H1 (cell line): ENCODE results near the gene OTP. TPM values are rescaled to one million over a fixed set of nuclear protein-coding genes. Genes with fewer than 3 reads are reported as not detected.

Experiments used
- CTCF ChIA-PET: fragments of 300-600 bp; sonication (Branson Sonifier 250); formaldehyde crosslinking; loops from one replicate; lab custom pipeline; 2021; ENCODE audit not compliant: partially characterized antibody; lab: Charles Lee
- POLR2A ChIA-PET: fragments of 300-600 bp; sonication (Branson Sonifier 250); formaldehyde crosslinking; loops from one replicate; lab custom pipeline; 2021; ENCODE audit warnings: inconsistent platforms; ENCODE audit not compliant: partially characterized antibody; lab: Charles Lee
- DNase-seq, 2 experiments: peaks; one replicate each; pipeline versions ENCODE4 v3.0.0 to v3.0.0-alpha.2; 2010 to 2022; ENCODE audit warnings: low spot score in 2 of 2, low read depth in 1 of 2, mixed read lengths in 1 of 2
- FAIRE-seq: peaks from 2 replicates; lab custom pipeline; 2011; peaks lifted over from hg19 to GRCh38; lab: Jason Lieb, UNC
- H2AFZ ChIP-seq: 2 replicates; pipeline ENCODE4 v1.8.1; 2012; ENCODE audit warnings: low read length, inconsistent platforms
- H2AK5ac ChIP-seq: 2 replicates; pipeline ENCODE4 v1.6.1; 2013; ENCODE audit warnings: low read depth, low read length
- H2BK120ac ChIP-seq: replicated peaks from 2 replicates; pipeline ENCODE3; 2013; ENCODE audit warnings: low read depth, low read length, inconsistent platforms
- H2BK12ac ChIP-seq: 2 replicates; pipeline ENCODE4 v1.6.1; 2013; ENCODE audit warnings: low read depth, low read length
- H2BK15ac ChIP-seq: 2 replicates; pipeline ENCODE4 v1.6.1; 2013; ENCODE audit warnings: low read length
- H2BK20ac ChIP-seq: 2 replicates; pipeline ENCODE4 v1.6.1; 2013; ENCODE audit warnings: low read length
- H2BK5ac ChIP-seq: 2 replicates; pipeline ENCODE4 v1.6.1; 2013; ENCODE audit warnings: low read depth, low read length
- H3K14ac ChIP-seq: 2 replicates; pipeline ENCODE4 v1.6.1; 2013; ENCODE audit warnings: inconsistent platforms; ENCODE audit not compliant: insufficient read length
- H3K18ac ChIP-seq: 2 replicates; pipeline ENCODE4 v1.6.1; 2013; ENCODE audit warnings: low read length; ENCODE audit errors: extremely low read depth
- H3K23ac ChIP-seq: 2 replicates; pipeline ENCODE4 v1.6.1; 2013; ENCODE audit warnings: inconsistent platforms; ENCODE audit not compliant: insufficient read length
- H3K23me2 ChIP-seq: 2 replicates; pipeline ENCODE4 v1.6.1; 2013; ENCODE audit warnings: low read depth, low read length
- H3K27ac ChIP-seq: 2 replicates; pipeline ENCODE4 v1.6.1; 2011; ENCODE audit warnings: low read depth, low read length, inconsistent platforms
- H3K27me3 ChIP-seq, 4 experiments: replicated peaks in 1 of 4; 1 replicate in 1 of 4; 2 replicates in 3 of 4; pipeline versions ENCODE4 v1.6.1 to v1.8.1; 2011 to 2013; ENCODE audit warnings: low read length in 3 of 4, mild to moderate bottlenecking in 3 of 4, inconsistent platforms in 2 of 4, mixed read lengths in 2 of 4, moderate library complexity in 1 of 4; ENCODE audit not compliant: control insufficient read depth in 3 of 4, insufficient read depth in 3 of 4; ENCODE audit errors: extremely low read depth in 1 of 4
- H3K36me3 ChIP-seq, 4 experiments: 2 replicates each; pipeline versions ENCODE4 v1.6.1 to v1.8.1; 2011 to 2013; ENCODE audit warnings: mild to moderate bottlenecking in 4 of 4, low read length in 3 of 4, moderate library complexity in 2 of 4, control low read depth in 1 of 4, inconsistent platforms in 1 of 4; ENCODE audit not compliant: insufficient read depth in 4 of 4, control insufficient read depth in 2 of 4
- H3K4ac ChIP-seq: replicated peaks from 2 replicates; pipeline ENCODE3; 2013; ENCODE audit warnings: low read length, low read depth, mixed read lengths, inconsistent platforms; ENCODE audit not compliant: insufficient read length
- H3K4me1 ChIP-seq, 4 experiments: replicated peaks in 1 of 4; 1 replicate in 1 of 4; 2 replicates in 3 of 4; pipeline versions ENCODE4 v1.6.1 to v1.8.1; 2011 to 2013; ENCODE audit warnings: low read length in 3 of 4, inconsistent platforms in 2 of 4, mixed read lengths in 1 of 4; ENCODE audit not compliant: insufficient read depth in 4 of 4, control insufficient read depth in 3 of 4
- H3K4me2 ChIP-seq, 2 experiments: 2 replicates each; pipeline versions ENCODE4 v1.6.1 to v1.8.1; 2011 to 2013; ENCODE audit warnings: low read depth in 2 of 2, low read length in 2 of 2, control low read depth in 1 of 2, inconsistent platforms in 1 of 2, mild to moderate bottlenecking in 1 of 2; ENCODE audit not compliant: insufficient read depth in 1 of 2
- H3K4me3 ChIP-seq, 4 experiments: fragments of 200-600, 300-600 bp in 1 of 4; sonication (generic), shearing (Covaris generic), sonication (Bioruptor Twin) in 1 of 4; 2 replicates each; pipeline versions ENCODE4 v1.5.1 to v1.8.1; 2011 to 2016; ENCODE audit warnings: low read length in 4 of 4, low read depth in 3 of 4, control low read depth in 2 of 4, inconsistent platforms in 2 of 4, mild to moderate bottlenecking in 2 of 4, mixed read lengths in 1 of 4, moderate library complexity in 1 of 4; ENCODE audit not compliant: insufficient read depth in 2 of 4; ENCODE audit errors: extremely low read depth in 1 of 4
- H3K56ac ChIP-seq: replicated peaks from 2 replicates; pipeline ENCODE3; 2013; ENCODE audit warnings: low read depth, mild to moderate bottlenecking, mixed read lengths, low read length, inconsistent platforms; ENCODE audit not compliant: insufficient read length
- H3K79me1 ChIP-seq: 2 replicates; pipeline ENCODE4 v1.6.1; 2013; ENCODE audit warnings: low read depth, low read length, control low read depth
- H3K79me2 ChIP-seq, 2 experiments: 2 replicates each; pipeline versions ENCODE4 v1.6.1 to v1.8.1; 2012 to 2013; ENCODE audit warnings: low read length in 2 of 2, mild to moderate bottlenecking in 2 of 2, inconsistent platforms in 1 of 2; ENCODE audit not compliant: insufficient read depth in 2 of 2, control insufficient read depth in 1 of 2
- H3K9ac ChIP-seq, 4 experiments: replicated peaks in 1 of 4; 1 replicate in 1 of 4; 2 replicates in 3 of 4; pipeline versions ENCODE4 v1.6.1 to v1.8.1; 2011 to 2013; ENCODE audit warnings: low read depth in 3 of 4, low read length in 3 of 4, control low read depth in 2 of 4, mild to moderate bottlenecking in 2 of 4, moderate library complexity in 2 of 4, inconsistent platforms in 1 of 4; ENCODE audit errors: extremely low read depth in 1 of 4
- H3K9me3 ChIP-seq, 2 experiments: 2 replicates each; pipeline versions ENCODE4 v1.6.1 to v1.8.1; 2012 to 2013; ENCODE audit warnings: mild to moderate bottlenecking in 2 of 2, moderate library complexity in 2 of 2, control low read depth in 1 of 2, inconsistent platforms in 1 of 2, low read depth in 1 of 2, low read length in 1 of 2, mixed read lengths in 1 of 2; ENCODE audit not compliant: insufficient read depth in 2 of 2
- H4K20me1 ChIP-seq, 2 experiments: replicated peaks in 1 of 2; 2 replicates each; pipeline versions ENCODE3 to v1.8.1; 2011 to 2013; ENCODE audit warnings: inconsistent platforms in 2 of 2, low read length in 2 of 2, mild to moderate bottlenecking in 1 of 2; ENCODE audit not compliant: insufficient read depth in 2 of 2, control insufficient read depth in 1 of 2
- H4K5ac ChIP-seq: 2 replicates; pipeline ENCODE4 v1.6.1; 2013; ENCODE audit warnings: low read length, low read depth, mixed read lengths, inconsistent platforms; ENCODE audit not compliant: insufficient read length
- H4K8ac ChIP-seq: 2 replicates; pipeline ENCODE4 v1.8.0; 2013; ENCODE audit warnings: mild to moderate bottlenecking, moderate library complexity, low read length, inconsistent platforms; ENCODE audit not compliant: insufficient read depth; ENCODE audit errors: extremely low read depth
- H4K91ac ChIP-seq: replicated peaks from 2 replicates; pipeline ENCODE3; 2013; ENCODE audit warnings: low read length, mixed read lengths, inconsistent platforms; ENCODE audit not compliant: insufficient read length
- ATF3 ChIP-seq: IDR thresholded peaks from 2 replicates; pipeline ENCODE4 v1.6.1; 2011; ENCODE audit warnings: low read depth, mild to moderate bottlenecking, low read length; ENCODE audit not compliant: insufficient read depth
- BRCA1 ChIP-seq: IDR thresholded peaks from 2 replicates; pipeline ENCODE4 v1.6.1; 2012; ENCODE audit warnings: low read depth, low read length, improper control_type of control experiment
- CBX8 ChIP-seq: fragments of 300-800, 300-1000 bp; sonication (generic); IDR thresholded peaks from 2 replicates; pipeline ENCODE4 v1.7.1; 2016; ENCODE audit warnings: low read depth, low read length, borderline replicate concordance
- EGR1 ChIP-seq: IDR thresholded peaks from 2 replicates; pipeline ENCODE4 v1.6.1; 2011; ENCODE audit warnings: low read depth, low read length, borderline replicate concordance
- FOSL1 ChIP-seq: IDR thresholded peaks from 2 replicates; pipeline ENCODE4 v1.6.1; 2011; ENCODE audit warnings: mild to moderate bottlenecking, low read depth, low read length, moderate library complexity; ENCODE audit not compliant: insufficient read depth
- GABPA ChIP-seq: IDR thresholded peaks from 2 replicates; pipeline ENCODE4 v1.6.1; 2011; ENCODE audit warnings: mild to moderate bottlenecking, low read length, moderate library complexity, borderline replicate concordance; ENCODE audit not compliant: insufficient read depth
- GTF2F1 ChIP-seq: IDR thresholded peaks from 2 replicates; pipeline ENCODE4 v1.6.1; 2012; ENCODE audit warnings: low read depth, low read length, improper control_type of control experiment, borderline replicate concordance
- MAX ChIP-seq: IDR thresholded peaks from 2 replicates; pipeline ENCODE4 v1.6.1; 2012; ENCODE audit warnings: inconsistent platforms
- NANOG ChIP-seq: IDR thresholded peaks from 2 replicates; pipeline ENCODE4 v1.6.1; 2011; ENCODE audit warnings: low read length, low read depth, mild to moderate bottlenecking, inconsistent platforms; ENCODE audit not compliant: insufficient read depth, poor library complexity, severe bottlenecking
- POLR2A ChIP-seq, 2 experiments: IDR thresholded peaks; 1 replicate in 1 of 2; 2 replicates in 1 of 2; pipeline ENCODE4 v1.6.1; 2011; ENCODE audit warnings: low read depth in 2 of 2, low read length in 2 of 2, mild to moderate bottlenecking in 2 of 2; ENCODE audit errors: control extremely low read depth in 1 of 2
- RFX5 ChIP-seq: IDR thresholded peaks from 2 replicates; pipeline ENCODE4 v1.6.1; 2011; ENCODE audit warnings: low read depth, low read length, improper control_type of control experiment, borderline replicate concordance
- SIN3A ChIP-seq, 2 experiments: IDR thresholded peaks in 1 of 2; conservative IDR thresholded peaks in 1 of 2; 2 replicates each; pipeline ENCODE4 v1.6.1; 2011 to 2012; ENCODE audit warnings: low read length in 2 of 2, improper control_type of control experiment in 1 of 2, low read depth in 1 of 2, mild to moderate bottlenecking in 1 of 2
- TBP ChIP-seq: IDR thresholded peaks from 2 replicates; pipeline ENCODE4 v1.6.1; 2011; ENCODE audit warnings: low read depth, low read length, improper control_type of control experiment
- TCF12 ChIP-seq: IDR thresholded peaks from 2 replicates; pipeline ENCODE4 v1.6.1; 2011; ENCODE audit warnings: low read depth, mild to moderate bottlenecking, low read length
- WGBS, 2 experiments: shearing (Covaris generic) in 1 of 2; methylation state at CpG; one replicate each; pipeline versions ENCODE4 v1.1.6 to v1.1.7; 2013 to 2015; ENCODE audit warnings: low lambda C conversion rate in 2 of 2, mixed read lengths in 2 of 2, inconsistent platforms in 1 of 2, low coverage in 1 of 2, missing lambda C conversion rate in 1 of 2; ENCODE audit not compliant: insufficient replicate concordance in 2 of 2, insufficient coverage in 1 of 2, insufficient read length in 1 of 2; ENCODE audit errors: extremely low coverage in 1 of 2, missing lambda C conversion rate in 1 of 2; 5-methylcytosine and 5-hydroxymethylcytosine counted together
- polyA plus RNA-seq, 7 experiments: library from polyadenylated mRNA; depleted of rRNA in 3 of 7; stranded (reverse) in 5 of 7; unstranded in 2 of 7; fragments of >200 nt in 5 of 7; fragments of 200-250 nt in 2 of 7; gene quantifications; 1 replicate in 5 of 7; 2 replicates in 1 of 7; 4 replicates in 1 of 7; pipeline versions ENCODE4 v1.2.1 to v1.2.3, GENCODE V29; 2011 to 2013; ENCODE audit warnings: missing spikeins in 2 of 7, mixed read lengths in 2 of 7
- total RNA-seq: library from RNA; stranded (reverse); fragmentation: NEBNext Ultra II Directional; extraction: Animal tissue kit (Norgen Biotek cat#: 25700); gene quantifications from 2 replicates; pipeline ENCODE4 v1.2.1, GENCODE V29; 2021

Gene OTP
- total and polyA plus RNA-seq, 2 of the 8 experiments (the other 6 are each of a cell fraction or from before 2014, with no cell fraction given) = not detected

GRCh38 chr5:77649776-77650175 lies 11.3 kb upstream of the OTP start:
- Histone ChIP-seq H2AK5ac (no peak overlapping the region), H2AFZ (no peak overlapping the region), H3K18ac (no peak overlapping the region), H3K79me1 (no peaks in the 10 kb centered on the region), H3K56ac (no peak overlapping the region), H3K36me3 (no peaks in the 10 kb centered on the region), H2BK12ac (no peak overlapping the region), H3K23me2 (peaks cover 3% of the 10 kb centered on the region), H3K9me3 (no peaks in the 10 kb centered on the region), H4K20me1 (peaks cover 2 to 4% of the 10 kb centered on the region in 2 experiments)
- ChIA-PET POLR2A (no interaction called here), CTCF (interaction anchor here (1.5 to 1.6 kb wide), 2 partner anchors 9 to 61 kb away, joined by 3 read pairs; no protein-coding TSS in a partner anchor)
- TF ChIP-seq RFX5 = no peak
- no peak for TF ChIP-seq GABPA
- no peak for TF ChIP-seq POLR2A (IDR thresholded peaks at IDR 0.05; ENCODE audit: control extremely low read depth in 1 of 2, low read depth in 2 of 2, low read length in 2 of 2)
- no peak for TF ChIP-seq FOSL1
- no peak for TF ChIP-seq BRCA1
- TF ChIP-seq GTF2F1 = no peak
- no peak for TF ChIP-seq MAX
- no peak for TF ChIP-seq SIN3A (conservative IDR thresholded peaks at IDR 0.05 in 1 of 2, IDR thresholded peaks at IDR 0.05 in 1 of 2; ENCODE audit: low read depth in 1 of 2, low read length in 2 of 2)
- no peak for TF ChIP-seq CBX8
- no peak for TF ChIP-seq TBP
- no peak for TF ChIP-seq EGR1
- no peak for TF ChIP-seq NANOG
- no peak for TF ChIP-seq ATF3
- TF ChIP-seq TCF12 = no peak
- TF ChIP-seq, all 59 proteins: peak for 0
- Histone ChIP-seq H3K4me3 (no peak overlapping the region), H3K4me1 (no peaks in the 10 kb centered on the region), H2BK5ac (no peak overlapping the region), H3K4ac (no peak overlapping the region), H3K27me3 (peaks cover 24 to 47% (median 43%) of the 10 kb centered on the region in 4 experiments), H3K27ac (no peak overlapping the region), H2BK15ac (no peak overlapping the region), H3K79me2 (no peaks in the 10 kb centered on the region), H3K14ac (no peak overlapping the region), H2BK120ac (no peak overlapping the region), H4K8ac (no peak overlapping the region), H4K5ac (no peak overlapping the region), H2BK20ac (no peak overlapping the region), H3K9ac (no peak overlapping the region), H3K23ac (no peak overlapping the region), H4K91ac (no peak overlapping the region), H3K4me2 (no peak overlapping the region)
- DNase-seq (no peak), FAIRE-seq (no peak)
- 87% methylated on average over 2 of the region's 2 CpGs; no CpG with 5 or more reads in 1 of the 2 experiments for WGBS, 2 experiments
